K562 (cell line): ENCODE results near the gene SCGB2B2. TPM values are rescaled to one million over a fixed set of nuclear protein-coding genes. Genes with fewer than 3 reads are reported as not detected.

Experiments
- ATAC-seq: fragments of 200-7000 bp; cut with Tn5 transposase; 3 replicates; pipeline ENCODE4 v1.9.1; 2020; ENCODE audit warnings: moderate library complexity
- BruUV-seq: library from RNA; stranded (reverse); fragments of 400-500 nt; replicated peaks from 2 replicates; lab custom pipeline; 2021; lab: Mats Ljungman, UMichigan
- CTCF ChIA-PET: fragments of 300-600 bp; formaldehyde crosslinking; extraction: SDS; loops from one replicate; lab custom pipeline; 2021; ENCODE audit warnings: low intra/inter-chr PET ratio; lab: Yijun Ruan, JAX
- POLR2A ChIA-PET: fragments of 300-600, 350-650 bp; sonication (Branson Sonifier 250); formaldehyde crosslinking; extraction: SDS; loops from one replicate; lab custom pipeline; 2021; ENCODE audit warnings: antibody characterized with exemption, inconsistent platforms; lab: Yijun Ruan, JAX
- DNase-seq, 4 experiments: peaks; one replicate each; pipeline versions ENCODE4 v3.0.0 to v3.0.0-alpha.2; 2011 to 2018; ENCODE audit warnings: low spot score in 3 of 4, mixed read lengths in 3 of 4; ENCODE audit errors: extremely low read depth in 1 of 4
- FAIRE-seq: peaks from 2 replicates; lab custom pipeline; 2011; peaks lifted over from hg19 to GRCh38; lab: Jason Lieb, UNC
- H2AFZ ChIP-seq: 2 replicates; pipeline ENCODE4 v1.6.0; 2011; ENCODE audit warnings: low read depth, low read length, control low read depth, inconsistent platforms
- H3K27ac ChIP-seq: fragments of 200-600 bp; 3 replicates; pipeline ENCODE4 v1.8.0; 2011; ENCODE audit warnings: low read depth, mild to moderate bottlenecking, control low read depth, inconsistent platforms, low read length, moderate library complexity, mixed read lengths; ENCODE audit errors: extremely low read depth
- H3K27me3 ChIP-seq, 2 experiments: fragments of 300-600 bp in 1 of 2; 2 replicates in 1 of 2; 3 replicates in 1 of 2; pipeline versions ENCODE4 v1.6.0 to v1.8.0; 2011; ENCODE audit warnings: inconsistent platforms in 2 of 2, low read length in 2 of 2, mild to moderate bottlenecking in 1 of 2, mixed read lengths in 1 of 2, moderate library complexity in 1 of 2; ENCODE audit not compliant: control insufficient read depth in 2 of 2, insufficient read depth in 2 of 2
- H3K36me3 ChIP-seq: fragments of 300-600 bp; 3 replicates; pipeline ENCODE4 v1.8.0; 2011; ENCODE audit warnings: mild to moderate bottlenecking, low read length, inconsistent platforms; ENCODE audit not compliant: control insufficient read depth, insufficient read depth
- H3K4me1 ChIP-seq, 2 experiments: fragments of 200-600 bp in 1 of 2; replicated peaks in 1 of 2; 2 replicates in 1 of 2; 3 replicates in 1 of 2; pipeline versions ENCODE4 v1.5.1 to v1.8.0; 2011; ENCODE audit warnings: inconsistent platforms in 2 of 2, low read length in 2 of 2, mild to moderate bottlenecking in 1 of 2, mixed read lengths in 1 of 2, moderate library complexity in 1 of 2; ENCODE audit not compliant: control insufficient read depth in 2 of 2, insufficient read depth in 2 of 2
- H3K4me2 ChIP-seq: 2 replicates; pipeline ENCODE4 v1.6.1; 2011; ENCODE audit warnings: low read length, control low read depth, inconsistent platforms, mixed read lengths; ENCODE audit not compliant: insufficient read depth
- H3K4me3 ChIP-seq: fragments of 200-600 bp; sonication (generic), shearing (Covaris generic); 2 replicates; pipeline ENCODE4 v1.5.1; 2016; ENCODE audit warnings: control low read depth, inconsistent platforms
- H3K79me2 ChIP-seq: fragments of 200-600 bp; 3 replicates; pipeline ENCODE4 v1.8.0; 2011; ENCODE audit warnings: low read length, inconsistent platforms; ENCODE audit not compliant: control insufficient read depth, insufficient read depth
- H3K9ac ChIP-seq, 2 experiments: 2 replicates each; pipeline versions ENCODE4 v1.6.0 to v1.6.1; 2011; ENCODE audit warnings: low read depth in 2 of 2, low read length in 2 of 2, control low read depth in 1 of 2, inconsistent platforms in 1 of 2, mild to moderate bottlenecking in 1 of 2, mixed read lengths in 1 of 2; ENCODE audit not compliant: insufficient read depth in 1 of 2
- H3K9me1 ChIP-seq: one replicate; pipeline ENCODE4 v1.6.0; 2011; ENCODE audit warnings: inconsistent platforms, mild to moderate bottlenecking, low read length, moderate library complexity; ENCODE audit not compliant: control insufficient read depth, insufficient read depth
- H3K9me3 ChIP-seq: replicated peaks from 2 replicates; pipeline ENCODE4 v1.5.1; 2011; ENCODE audit warnings: low read depth, low read length, inconsistent platforms; ENCODE audit not compliant: control insufficient read depth, insufficient read depth
- H4K20me1 ChIP-seq: replicated peaks from 2 replicates; pipeline ENCODE4 v1.6.1; 2011; ENCODE audit warnings: low read length, inconsistent platforms, mixed read lengths; ENCODE audit not compliant: control insufficient read depth, insufficient read depth
- E2F8 ChIP-seq: fragments of 450-650 bp; IDR thresholded peaks from 2 replicates; pipeline ENCODE4 v1.7.1; 2018; ENCODE audit warnings: mild to moderate bottlenecking, low read depth; ENCODE audit not compliant: partially characterized antibody
- NCOR1 ChIP-seq: fragments of 450-650 bp; IDR thresholded peaks from 2 replicates; pipeline ENCODE4 v1.6.1; 2016; ENCODE audit warnings: mild to moderate bottlenecking, moderate library complexity
- ZNF175 ChIP-seq: fragments of 200-800 bp; sonication (Bioruptor generic); IDR thresholded peaks from 2 replicates; pipeline ENCODE4 v1.6.1; 2016; ENCODE audit warnings: low read depth, mild to moderate bottlenecking, missing genetic modification characterization, missing compliant biosample characterization
- ZNF740 ChIP-seq, 3 experiments: fragments of 200-800 bp in 1 of 3; sonication (Bioruptor generic) in 1 of 3; sonication (generic) in 1 of 3; formaldehyde crosslinking in 1 of 3; IDR thresholded peaks; 2 replicates each; pipeline versions ENCODE4 v1.6.1 to v1.8.0; 2016 to 2022; ENCODE audit warnings: mild to moderate bottlenecking in 2 of 3, missing compliant biosample characterization in 2 of 3, missing genetic modification characterization in 2 of 3, missing genetic modification reagents in 1 of 3
- WGBS: fragments of 100-300 bp; shearing (Covaris generic); methylation state at CpG from one replicate; pipeline ENCODE4 v1.1.6; 2016; ENCODE audit warnings: low coverage, mixed read lengths; ENCODE audit not compliant: insufficient coverage; ENCODE audit errors: missing lambda C conversion rate; 5-methylcytosine and 5-hydroxymethylcytosine counted together
- in situ Hi-C: fragments of 300-500 bp; cut with MboI; formaldehyde crosslinking; loops from 4 replicates; pipeline ENCODE4 v1.15.0; 2018; ENCODE audit warnings: inconsistent platforms, mixed read lengths
- intact Hi-C: fragments of 100-400 bp; cut with micrococcal nuclease; formaldehyde crosslinking; loops from 2 replicates; pipeline ENCODE4 v1.14.2; 2022
- polyA plus RNA-seq, 8 experiments: library from polyadenylated mRNA; depleted of rRNA in 4 of 8; stranded (reverse) in 5 of 8; unstranded in 3 of 8; fragments of >200 nt; fragmentation: Nextera tagmentation in 2 of 8; fragmentation: Illumina TruSeq in 1 of 8; extraction: Ambion mirVana in 2 of 8; extraction: Trizol in 1 of 8; gene quantifications; 2 replicates each; pipeline versions ENCODE4 v1.2.1 to v1.2.3, GENCODE V29; 2011 to 2014; ENCODE audit warnings: inconsistent platforms in 1 of 8, missing spikeins in 1 of 8
- total RNA-seq, 7 experiments: library from RNA; depleted of rRNA in 6 of 7; stranded (reverse); fragments of >200 nt in 6 of 7; fragmentation: Illumina TruSeq in 2 of 7; extraction: Trizol in 2 of 7; gene quantifications; 2 replicates each; pipeline versions ENCODE4 v1.2.1 to v1.2.3, GENCODE V29; 2011 to 2021; ENCODE audit warnings: low replicate concordance in 1 of 7

Gene SCGB2B2
- total and polyA plus RNA-seq, 9 of the 15 experiments (the other 6 are each of a cell fraction or from before 2014, with no cell fraction given) = not detected

GRCh38 chr19:34642241-34642640, 34.7 kb downstream of the SCGB2B2 start:
- H3K79me2 ChIP-seq = no peaks in the 10 kb centered on the region
- ChIA-PET CTCF (no interaction called here), POLR2A (no interaction called here)
- FAIRE-seq = no peak
- BruUV-seq = no TSS peak
- H2AFZ ChIP-seq = no peak overlapping the region
- H3K27ac ChIP-seq = no peak overlapping the region
- ATAC-seq = no peak
- no peaks in the 10 kb centered on the region for H3K9me3 ChIP-seq
- H3K9ac ChIP-seq = no peak overlapping the region
- no peak overlapping the region for H3K4me3 ChIP-seq
- no peak for TF ChIP-seq NCOR1
- no peak for TF ChIP-seq ZNF740 (CRISPR knock-in tag; IDR thresholded peaks at IDR 0.05)
- TF ChIP-seq ZNF740 (tag; IDR thresholded peaks at IDR 0.05) = no peak
- TF ChIP-seq ZNF175 (CRISPR knock-in tag) = no peak
- no peak for TF ChIP-seq E2F8
- no peaks in the 10 kb centered on the region for H3K4me1 ChIP-seq
- H3K9me1 ChIP-seq = no peaks in the 10 kb centered on the region
- peaks cover 0 to 21% of the 10 kb centered on the region in 2 experiments; a peak in 2 of 5 replicates for H3K27me3 ChIP-seq
- H3K4me2 ChIP-seq = no peak overlapping the region
- H3K36me3 ChIP-seq = no peaks in the 10 kb centered on the region
- intact Hi-C loops (no loop called here), in situ Hi-C loops (no loop called here)
- DNase-seq = no peak
- H4K20me1 ChIP-seq = 0 out of 2 replicates have a peak, but pooled peaks cover 3% of the 10 kb centered on the region
- 3% methylated on average over 4 of the region's 4 CpGs for WGBS
